Neural progenitor cell (in vitro differentiated cells): ENCODE data around the gene ATL2. TPM values are rescaled to one million over a fixed set of nuclear protein-coding genes. Genes with fewer than 3 reads are reported as not detected.

Source experiments
- DNase-seq: peaks from one replicate; pipeline ENCODE4 v3.0.0-alpha.2; 2016; ENCODE audit warnings: low spot score
- H2AFZ ChIP-seq: fragments of 200-600 bp; sonication (generic); replicated peaks from 2 replicates; pipeline ENCODE4 v1.6.1; 2016; ENCODE audit warnings: antibody characterized with exemption
- H3F3A ChIP-seq: fragments of 200-600 bp; sonication (generic); 2 replicates; pipeline ENCODE4 v1.6.1; 2016; ENCODE audit warnings: antibody characterized with exemption, low read depth
- H3K27ac ChIP-seq: fragments of 200-600 bp; sonication (generic); 2 replicates; pipeline ENCODE4 v1.5.1; 2016; ENCODE audit warnings: mild to moderate bottlenecking
- H3K27me3 ChIP-seq: fragments of 200-600 bp; sonication (generic); 2 replicates; pipeline ENCODE4 v1.6.1; 2016; ENCODE audit warnings: mild to moderate bottlenecking, moderate library complexity
- H3K36me3 ChIP-seq: fragments of 200-600 bp; sonication (generic); 2 replicates; pipeline ENCODE4 v1.5.1; 2016
- H3K4me1 ChIP-seq: fragments of 200-600 bp; sonication (generic); 2 replicates; pipeline ENCODE4 v1.6.1; 2016; ENCODE audit warnings: mixed run types
- H3K4me2 ChIP-seq: fragments of 200-600 bp; sonication (generic); 2 replicates; pipeline ENCODE4 v1.6.1; 2016
- H3K4me3 ChIP-seq: fragments of 200-600 bp; sonication (generic); 2 replicates; pipeline ENCODE4 v1.5.1; 2016
- H3K79me2 ChIP-seq: fragments of 200-600 bp; sonication (generic); 2 replicates; pipeline ENCODE4 v1.6.1; 2016; ENCODE audit warnings: low read depth
- H3K9ac ChIP-seq: fragments of 200-600 bp; sonication (generic); 2 replicates; pipeline ENCODE4 v1.6.1; 2016
- H3K9me3 ChIP-seq: fragments of 200-600 bp; sonication (generic); 2 replicates; pipeline ENCODE4 v1.5.1; 2016; ENCODE audit warnings: low read depth
- H4K20me1 ChIP-seq: fragments of 200-600 bp; sonication (generic); 2 replicates; pipeline ENCODE4 v1.6.1; 2016; ENCODE audit warnings: low read depth
- H3K27ac Mint-ChIP-seq: 3 replicates; pipeline ENCODE4 v1.8.0; 2021; ENCODE audit warnings: mixed read lengths
- H3K27me3 Mint-ChIP-seq: 2 replicates; pipeline ENCODE4 v1.8.0; 2022; ENCODE audit warnings: low read depth, mild to moderate bottlenecking, inconsistent platforms, moderate library complexity, mixed read lengths; ENCODE audit not compliant: insufficient read depth
- H3K36me3 Mint-ChIP-seq: 3 replicates; pipeline ENCODE4 v1.8.0; 2021; ENCODE audit warnings: mixed read lengths
- H3K4me1 Mint-ChIP-seq: 3 replicates; pipeline ENCODE4 v1.8.0; 2021; ENCODE audit warnings: mixed read lengths
- H3K4me3 Mint-ChIP-seq: 3 replicates; pipeline ENCODE4 v1.8.0; 2021; ENCODE audit warnings: mild to moderate bottlenecking, moderate library complexity, mixed read lengths
- H3K9me3 Mint-ChIP-seq: 3 replicates; pipeline ENCODE4 v1.8.0; 2020; ENCODE audit warnings: mixed read lengths
- CTCF ChIP-seq: fragments of 200-600 bp; sonication (generic); IDR thresholded peaks from 2 replicates; pipeline ENCODE4 v1.5.1; 2017; ENCODE audit warnings: antibody characterized with exemption, mild to moderate bottlenecking
- EZH2 ChIP-seq: fragments of 200-600 bp; sonication (generic); IDR thresholded peaks from 2 replicates; pipeline ENCODE4 v1.6.1; 2017; ENCODE audit warnings: antibody characterized with exemption, mild to moderate bottlenecking, moderate library complexity
- EZH2phosphoT487 ChIP-seq: fragments of 200-600 bp; sonication (generic); IDR thresholded peaks from 2 replicates; pipeline ENCODE4 v1.6.1; 2017; ENCODE audit warnings: antibody characterized with exemption
- total RNA-seq: library from RNA; depleted of rRNA; stranded (reverse); fragments of >200 nt; gene quantifications from 2 replicates; pipeline ENCODE4 v1.2.3, GENCODE V29; 2015; ENCODE audit warnings: low replicate concordance

Gene ATL2
- total RNA-seq, 1 donor from 2014 or later: 203 TPM

GRCh38 chr2:38315707-38316333 lies 61.3 kb downstream of the ATL2 start:
- no peak overlapping the region for H3K9ac ChIP-seq
- H3K27me3 ChIP-seq: no peaks in the 10 kb centered on the region
- peaks cover 22% of the 10 kb centered on the region for H3K36me3 ChIP-seq
- TF ChIP-seq EZH2 (no peak), EZH2phosphoT487 (no peak), CTCF (peak; percentile 77)
- DNase-seq: peak; percentile 54
- no peak overlapping the region for H3K4me3 ChIP-seq
- Mint-ChIP-seq H3K36me3 (peaks cover 25% of the 10 kb centered on the region), H3K27ac (no peak overlapping the region), H3K4me3 (no peak overlapping the region), H3K4me1 (no peaks in the 10 kb centered on the region), H3K27me3 (no peaks in the 10 kb centered on the region), H3K9me3 (no peaks in the 10 kb centered on the region)
- no peak overlapping the region for H3K27ac ChIP-seq
- no peaks in the 10 kb centered on the region for H3K4me1 ChIP-seq
- H3F3A ChIP-seq: peaks cover 5% of the 10 kb centered on the region
- H2AFZ ChIP-seq: no peak overlapping the region
- no peaks in the 10 kb centered on the region for H3K79me2 ChIP-seq
- H3K9me3 ChIP-seq: no peaks in the 10 kb centered on the region
- peaks cover 8% of the 10 kb centered on the region for H4K20me1 ChIP-seq
- no peak overlapping the region for H3K4me2 ChIP-seq

- Histone ChIP-seq H3F3A (no peaks in the 10 kb centered on the region), H3K4me3 (no peak overlapping the region), H2AFZ (no peak overlapping the region), H3K9me3 (no peaks in the 10 kb centered on the region), H3K79me2 (peaks cover 35% of the 10 kb centered on the region), H3K4me1 (no peaks in the 10 kb centered on the region), H3K27ac (no peak overlapping the region), H3K27me3 (no peaks in the 10 kb centered on the region), H3K4me2 (no peak overlapping the region), H3K9ac (no peak overlapping the region), H3K36me3 (peaks cover 11% of the 10 kb centered on the region), H4K20me1 (peaks cover 4% of the 10 kb centered on the region)
- no peaks in the 10 kb centered on the region for H3K4me1 Mint-ChIP-seq
- DNase-seq: no peak
- H3K4me3 Mint-ChIP-seq: no peak overlapping the region
- no peak overlapping the region for H3K27ac Mint-ChIP-seq
- H3K9me3 Mint-ChIP-seq: no peaks in the 10 kb centered on the region
- H3K36me3 Mint-ChIP-seq: peaks cover 68% of the 10 kb centered on the region
- no peak for TF ChIP-seq EZH2
- no peak for TF ChIP-seq CTCF
- TF ChIP-seq EZH2phosphoT487: no peak
- no peaks in the 10 kb centered on the region for H3K27me3 Mint-ChIP-seq
These were observed 68.3 kb downstream of the ATL2 start for GRCh38 chr2:38308821-38309220.

GRCh38 chr2:38301969-38302702 lies 74.9 kb downstream of the ATL2 start:
- Mint-ChIP-seq H3K27me3 (peaks cover 3% of the 10 kb centered on the region), H3K4me1 (no peaks in the 10 kb centered on the region), H3K27ac (no peak overlapping the region), H3K9me3 (no peaks in the 10 kb centered on the region), H3K4me3 (no peak overlapping the region), H3K36me3 (peaks cover 58% of the 10 kb centered on the region)
- no peak overlapping the region for H3K27ac ChIP-seq
- peaks cover 7% of the 10 kb centered on the region for H3F3A ChIP-seq
- peaks cover 40% of the 10 kb centered on the region for H3K79me2 ChIP-seq
- H3K4me1 ChIP-seq: no peaks in the 10 kb centered on the region
- DNase-seq: no peak
- H2AFZ ChIP-seq: no peak overlapping the region
- no peak overlapping the region for H3K9ac ChIP-seq
- H4K20me1 ChIP-seq: peaks cover 4% of the 10 kb centered on the region
- no peaks in the 10 kb centered on the region for H3K27me3 ChIP-seq
- H3K4me2 ChIP-seq: no peak overlapping the region
- peaks cover 14% of the 10 kb centered on the region for H3K36me3 ChIP-seq
- no peak overlapping the region for H3K4me3 ChIP-seq
- TF ChIP-seq EZH2 (no peak), EZH2phosphoT487 (no peak), CTCF (no peak)
- no peaks in the 10 kb centered on the region for H3K9me3 ChIP-seq
